Body of pancreas (tissue), 4 donors: ENCODE measurements around the gene TBRG4. TPM values are rescaled to one million over a fixed set of nuclear protein-coding genes. Genes with fewer than 3 reads are reported as not detected.

Experiments
- ATAC-seq: fragments of 150-250 bp; one replicate; pipeline ENCODE4 v1.9.1; 2016
- DNase-seq, 4 donors: peaks; one replicate each; pipeline ENCODE4 v3.0.0-alpha.2; 2019
- H3K27ac ChIP-seq, 4 donors: fragments of 200-600 bp; sonication (generic); 1 replicate in 3 of 4; 2 replicates in 1 of 4; pipeline versions ENCODE4 v1.5.1 to v1.6.1; 2016 to 2019; ENCODE audit warnings: mild to moderate bottlenecking in 1 of 4, mixed read lengths in 1 of 4, moderate library complexity in 1 of 4
- H3K27me3 ChIP-seq, 2 donors: fragments of 200-600 bp; sonication (generic); one replicate each; pipeline ENCODE4 v1.6.0; 2016; ENCODE audit warnings: mild to moderate bottlenecking in 1 of 2
- H3K36me3 ChIP-seq, 2 donors: fragments of 200-600 bp; sonication (generic); replicated peaks in 1 of 2; 2 replicates each; pipeline ENCODE4 v1.5.1; 2016; ENCODE audit warnings: low read depth in 2 of 2; ENCODE audit not compliant: insufficient read depth in 1 of 2
- H3K4me1 ChIP-seq: fragments of 200-600 bp; sonication (generic); one replicate; pipeline ENCODE4 v1.6.0; 2016
- H3K4me3 ChIP-seq, 2 donors: fragments of 200-600 bp; sonication (generic); 1 replicate in 1 of 2; 2 replicates in 1 of 2; pipeline ENCODE4 v1.5.1; 2016 to 2019
- H3K9me3 ChIP-seq, 3 donors: fragments of 200-600 bp; sonication (generic); 1 replicate in 2 of 3; 2 replicates in 1 of 3; pipeline ENCODE4 v1.5.1; 2016
- CTCF ChIP-seq, 7 experiments: fragments of 450-650 bp in 4 of 7; fragments of 200-600 bp in 3 of 7; sonication (generic) in 3 of 7; IDR thresholded peaks; one replicate each; pipeline ENCODE4 v1.5.1; 2016 to 2019; ENCODE audit warnings: antibody characterized with exemption in 7 of 7
- POLR2A ChIP-seq, 3 donors: fragments of 450-650 bp; IDR thresholded peaks; one replicate each; pipeline ENCODE4 v1.6.1; 2016; ENCODE audit warnings: antibody characterized with exemption in 3 of 3, mild to moderate bottlenecking in 2 of 3
- WGBS, 2 donors: methylation state at CpG; one replicate each; pipeline ENCODE4 v1.1.5; 2017; 5-methylcytosine and 5-hydroxymethylcytosine counted together
- intact Hi-C: fragments of 100-400 bp; cut with DNase I; formaldehyde crosslinking; loops from one replicate; pipeline ENCODE4 v1.15.1; 2023
- total RNA-seq, 2 donors: library from RNA; depleted of rRNA; stranded (reverse); fragments of >200 nt; gene quantifications; one replicate each; pipeline ENCODE4 v1.1.0, GENCODE V29; 2016

The TBRG4 gene
- total RNA-seq, 2 donors from 2014 or later, result 14.0 to 81.4 TPM

GRCh38 chr7:45123913-45124710 lies 12.6 kb upstream of the TBRG4 start:
- intact Hi-C loops, result no loop called here
- Histone ChIP-seq H3K4me3 (no peak overlapping the region), H3K4me1 (no peaks in the 10 kb centered on the region), H3K9me3 (no peaks in the 10 kb centered on the region), H3K36me3 (no peaks in the 10 kb centered on the region), H3K27me3 (no peaks in the 10 kb centered on the region), H3K27ac (no peak overlapping the region)
- ATAC-seq (no peak), DNase-seq (no peak)
- TF ChIP-seq CTCF (IDR thresholded peaks at IDR 0.05) (no peak), POLR2A (IDR thresholded peaks at IDR 0.05) (no peak)
- WGBS, 2 donors, result 63 to 70% methylated on average over 3 to 12 of the region's 12 CpGs

GRCh38 chr7:45122975-45123860 lies 11.7 kb upstream of the TBRG4 start:
- H3K4me1 ChIP-seq, result no peaks in the 10 kb centered on the region
- no peaks in the 10 kb centered on the region for H3K9me3 ChIP-seq
- TF ChIP-seq CTCF (IDR thresholded peaks at IDR 0.05) (no peak), POLR2A (IDR thresholded peaks at IDR 0.05) (no peak)
- intact Hi-C loops, result no loop called here
- no peak overlapping the region for H3K27ac ChIP-seq
- 58 to 71% methylated on average over 6 to 16 of the region's 16 CpGs for WGBS, 2 donors
- ATAC-seq, result no peak
- H3K4me3 ChIP-seq, result no peak overlapping the region
- DNase-seq, result no peak
- no peaks in the 10 kb centered on the region for H3K36me3 ChIP-seq
- H3K27me3 ChIP-seq, result no peaks in the 10 kb centered on the region

DNA sequence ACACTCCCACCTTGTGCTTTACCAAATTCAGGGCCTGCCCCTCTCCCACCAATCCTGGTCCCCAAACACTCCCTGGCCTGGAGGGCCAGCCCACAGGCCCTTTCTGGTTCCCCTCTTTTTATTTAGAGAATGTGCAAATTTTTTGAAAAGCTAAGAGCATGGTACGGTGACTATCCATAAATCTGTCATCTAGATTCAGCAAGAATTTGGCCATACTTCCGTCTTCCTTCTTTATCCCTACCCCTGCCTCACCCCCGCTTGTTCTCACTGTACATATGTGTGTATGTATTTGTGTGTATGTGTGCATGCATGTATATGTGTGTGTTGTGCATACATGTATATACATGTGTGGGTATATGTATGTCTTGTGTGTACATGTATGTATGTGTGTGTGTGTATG lies 8.1 kb upstream of the TBRG4 start:
- TF ChIP-seq CTCF (IDR thresholded peaks at IDR 0.05) (no peak), POLR2A (IDR thresholded peaks at IDR 0.05) (no peak)

DNA sequence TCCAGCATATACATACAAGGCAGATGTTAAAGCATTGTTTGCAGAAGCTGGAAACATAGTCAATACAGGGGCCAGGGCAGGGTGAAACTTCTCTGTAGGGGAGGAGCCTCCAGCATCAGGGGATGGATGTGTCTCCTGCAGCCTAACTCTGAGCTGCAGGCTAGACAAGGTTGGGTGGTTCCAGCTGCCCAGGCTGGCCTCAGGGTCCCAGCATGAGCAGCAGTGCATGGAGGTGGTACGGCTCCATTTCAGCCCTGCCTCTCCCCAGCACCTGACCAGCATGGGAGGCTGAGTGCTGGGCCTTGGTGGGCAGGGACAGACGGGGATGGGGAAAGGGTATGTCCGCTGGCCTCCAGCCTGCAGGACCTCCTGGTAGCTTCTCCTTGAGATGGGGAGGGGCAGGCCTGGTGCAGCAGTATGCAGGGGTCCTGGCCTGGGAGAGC lies 7.4 kb upstream of the TBRG4 start:
- TF ChIP-seq CTCF (IDR thresholded peaks at IDR 0.05), result no peak
- TF ChIP-seq POLR2A (IDR thresholded peaks at IDR 0.05), result no peak
- H3K27me3 ChIP-seq, result no peaks in the 10 kb centered on the region
- intact Hi-C loops, result no loop called here
- no peak overlapping the region for H3K27ac ChIP-seq
- DNase-seq (no peak), ATAC-seq (no peak)
- no peaks in the 10 kb centered on the region for H3K4me1 ChIP-seq
- WGBS, 2 donors, result 90% methylated on average over 2 to 3 of the region's 3 CpGs
- no peaks in the 10 kb centered on the region for H3K36me3 ChIP-seq
- H3K9me3 ChIP-seq, result no peaks in the 10 kb centered on the region
- H3K4me3 ChIP-seq, result no peak overlapping the region

More for the DNA sequence above, 8.1 kb upstream of the TBRG4 start:
- WGBS, 2 donors, result 90 to 94% methylated on average over 3 of the region's 3 CpGs
- DNase-seq (no peak), ATAC-seq (no peak)
- Histone ChIP-seq H3K27ac (no peak overlapping the region), H3K27me3 (no peaks in the 10 kb centered on the region), H3K4me1 (no peaks in the 10 kb centered on the region), H3K36me3 (no peaks in the 10 kb centered on the region), H3K4me3 (no peak overlapping the region), H3K9me3 (no peaks in the 10 kb centered on the region)
- intact Hi-C loops, result no loop called here
